ENCODE measurements around the gene C1orf216. TPM values are rescaled to one million over a fixed set of nuclear protein-coding genes. Genes with fewer than 3 reads are reported as not detected.
"Not testable (repeated sequence)": the region's sequence is repeated elsewhere in the genome, so short reads cannot be mapped to it uniquely, and the experiment has no call there.

The C1orf216 gene
- polyA plus RNA-seq, 1 experiment, result 18.6 TPM

GRCh38 chr1:35691080-35691479 is 27.6 kb downstream of the C1orf216 start:
- CTCF ChIA-PET, result interaction anchor here (1.6 to 2.8 kb wide), 2 partner anchors 10 to 24 kb away, joined by 3 to 15 read pairs; no protein-coding TSS in a partner anchor
- no peak overlapping the region for H3K4me3 ChIP-seq (ENCODE audit: low read depth, low read length)
- POLR2A ChIA-PET, result no interaction called here
- DNase-seq (ENCODE audit: low read depth), result no peak
- peaks cover 10% of the 10 kb centered on the region for H3K27me3 ChIP-seq (ENCODE audit: control insufficient read depth, insufficient read depth, low read length)
- no peaks in the 10 kb centered on the region for H3K36me3 ChIP-seq (ENCODE audit: control insufficient read depth, insufficient read depth, low read length)
- TF ChIP-seq CTCF (IDR thresholded peaks at IDR 0.05; ENCODE audit: insufficient read depth, low read depth, low read length), result no peak

- H3K4me3 ChIP-seq (ENCODE audit: low read depth, low read length); DNase-seq (ENCODE audit: low read depth); H3K36me3 ChIP-seq (ENCODE audit: control insufficient read depth, insufficient read depth, low read length); H3K27me3 ChIP-seq (ENCODE audit: control insufficient read depth, insufficient read depth, low read length); POLR2A ChIA-PET: not testable (repeated sequence)
- CTCF ChIA-PET, result interaction anchor here (1.4 to 2.8 kb wide), 3 partner anchors 9 to 25 kb away, joined by 3 to 15 read pairs (median 3); no protein-coding TSS in a partner anchor
These were observed 28.6 kb downstream of the C1orf216 start for GRCh38 chr1:35690103-35690502.

GRCh38 chr1:35688161-35688560 is 30.5 kb downstream of the C1orf216 start:
- H3K4me3 ChIP-seq (ENCODE audit: low read depth, low read length), result no peak overlapping the region
- ChIA-PET CTCF (no interaction called here), POLR2A (no interaction called here)
- TF ChIP-seq CTCF (IDR thresholded peaks at IDR 0.05; ENCODE audit: insufficient read depth, low read depth, low read length), result no peak
- DNase-seq (ENCODE audit: low read depth), result no peak
- peaks cover 17% of the 10 kb centered on the region for H3K27me3 ChIP-seq (ENCODE audit: control insufficient read depth, insufficient read depth, low read length)
- no peaks in the 10 kb centered on the region for H3K36me3 ChIP-seq (ENCODE audit: control insufficient read depth, insufficient read depth, low read length)

DNA sequence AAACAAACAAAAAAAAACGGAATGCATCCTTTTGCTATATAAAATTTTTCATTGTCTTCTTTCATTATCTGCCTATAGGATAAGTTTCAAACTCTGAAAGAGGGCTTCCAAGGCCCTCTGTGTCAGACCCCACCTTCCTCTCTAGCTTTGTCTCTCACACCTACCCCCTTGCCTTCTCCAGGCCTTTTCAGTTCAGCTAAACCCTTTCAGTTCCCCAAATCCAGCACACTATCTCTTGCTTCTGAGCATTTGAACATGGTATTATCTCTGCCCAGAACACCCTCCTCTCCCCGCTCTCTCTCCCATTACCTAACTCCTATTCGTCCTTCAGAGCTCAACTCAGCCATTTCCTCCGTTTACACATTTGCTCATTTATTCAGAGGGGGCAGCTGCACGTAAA is 35.7 kb downstream of the C1orf216 start:
- ChIA-PET POLR2A (no interaction called here), CTCF (interaction anchor here (0.7 kb wide), 1 partner anchor 573 kb away, joined by 3 read pairs; no protein-coding TSS in a partner anchor)
- no peak for DNase-seq (ENCODE audit: low read depth)
- no peak overlapping the region for H3K4me3 ChIP-seq (ENCODE audit: low read depth, low read length)
- no peaks in the 10 kb centered on the region for H3K36me3 ChIP-seq (ENCODE audit: control insufficient read depth, insufficient read depth, low read length)
- TF ChIP-seq CTCF (IDR thresholded peaks at IDR 0.05; ENCODE audit: insufficient read depth, low read depth, low read length), result no peak
- H3K27me3 ChIP-seq (ENCODE audit: control insufficient read depth, insufficient read depth, low read length), result peaks cover 11% of the 10 kb centered on the region

- no peak for DNase-seq (ENCODE audit: low read depth)
- CTCF ChIA-PET, result interaction anchor here (1.1 kb wide), 1 partner anchor 111 kb away, joined by 3 read pairs; no protein-coding TSS in a partner anchor
- H3K27me3 ChIP-seq (ENCODE audit: control insufficient read depth, insufficient read depth, low read length), result peaks cover 13% of the 10 kb centered on the region
- no peak for TF ChIP-seq CTCF (IDR thresholded peaks at IDR 0.05; ENCODE audit: insufficient read depth, low read depth, low read length)
- H3K4me3 ChIP-seq (ENCODE audit: low read depth, low read length), result no peak overlapping the region
- no peaks in the 10 kb centered on the region for H3K36me3 ChIP-seq (ENCODE audit: control insufficient read depth, insufficient read depth, low read length)
- POLR2A ChIA-PET, result no interaction called here
These were observed 38.4 kb downstream of the C1orf216 start for GRCh38 chr1:35680271-35680670.

- ChIA-PET CTCF (interaction anchor here (1.2 kb wide), 1 partner anchor 40 kb away, joined by 5 read pairs; no protein-coding TSS in a partner anchor), POLR2A (no interaction called here)
- Histone ChIP-seq H3K36me3 (ENCODE audit: control insufficient read depth, insufficient read depth, low read length) (no peaks in the 10 kb centered on the region), H3K4me3 (ENCODE audit: low read depth, low read length) (no peak overlapping the region), H3K27me3 (ENCODE audit: control insufficient read depth, insufficient read depth, low read length) (peaks cover 7% of the 10 kb centered on the region)
- no peak for DNase-seq (ENCODE audit: low read depth)
- no peak for TF ChIP-seq CTCF (IDR thresholded peaks at IDR 0.05; ENCODE audit: insufficient read depth, low read depth, low read length)
These were observed 42.9 kb downstream of the C1orf216 start for GRCh38 chr1:35675773-35676172.

Data from BJ (cell line).